ENCODE data around the gene PAXX.

Gene PAXX

DNA sequence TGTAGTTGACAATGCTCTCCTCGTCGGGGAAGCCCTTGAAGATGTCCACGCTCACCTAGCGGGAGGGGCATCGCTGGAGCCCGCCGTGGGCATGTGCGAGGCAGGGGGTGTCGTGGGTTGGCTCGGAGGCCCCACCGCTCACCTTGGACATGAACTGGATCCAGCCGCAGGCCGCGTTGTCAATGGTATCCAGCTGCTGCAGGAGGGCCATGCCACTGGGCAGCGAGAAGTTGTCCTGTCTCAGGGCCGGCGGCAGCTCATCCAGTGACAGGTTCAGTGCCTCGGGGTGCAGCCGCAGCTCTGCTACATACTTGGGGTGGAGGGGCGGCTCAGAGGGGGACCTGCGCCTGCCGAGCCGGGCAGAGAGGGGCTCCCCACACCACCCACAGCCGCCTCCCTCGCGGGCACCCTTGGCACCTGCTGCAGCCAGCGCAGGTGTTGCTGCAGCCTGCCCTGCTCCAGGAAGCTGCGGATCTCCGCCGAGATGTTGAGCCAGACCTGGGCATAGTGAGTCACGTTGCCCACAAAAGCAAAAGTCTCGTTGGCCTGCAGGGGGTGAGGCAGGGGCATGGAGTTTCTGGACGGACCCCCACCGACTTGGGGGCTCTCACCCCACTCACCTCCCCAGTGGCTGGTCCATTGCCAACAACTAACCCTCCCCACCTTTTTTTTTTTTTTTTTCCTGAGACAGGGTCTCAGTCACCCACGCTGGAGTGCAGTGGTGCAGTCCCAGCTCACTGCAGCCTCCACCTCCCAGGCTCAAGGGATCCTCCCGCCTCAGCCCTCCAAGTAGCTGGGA, 26.7 kb downstream of the PAXX start:
- no peak for DNase-seq (ENCODE audit: low spot score)

DNA sequence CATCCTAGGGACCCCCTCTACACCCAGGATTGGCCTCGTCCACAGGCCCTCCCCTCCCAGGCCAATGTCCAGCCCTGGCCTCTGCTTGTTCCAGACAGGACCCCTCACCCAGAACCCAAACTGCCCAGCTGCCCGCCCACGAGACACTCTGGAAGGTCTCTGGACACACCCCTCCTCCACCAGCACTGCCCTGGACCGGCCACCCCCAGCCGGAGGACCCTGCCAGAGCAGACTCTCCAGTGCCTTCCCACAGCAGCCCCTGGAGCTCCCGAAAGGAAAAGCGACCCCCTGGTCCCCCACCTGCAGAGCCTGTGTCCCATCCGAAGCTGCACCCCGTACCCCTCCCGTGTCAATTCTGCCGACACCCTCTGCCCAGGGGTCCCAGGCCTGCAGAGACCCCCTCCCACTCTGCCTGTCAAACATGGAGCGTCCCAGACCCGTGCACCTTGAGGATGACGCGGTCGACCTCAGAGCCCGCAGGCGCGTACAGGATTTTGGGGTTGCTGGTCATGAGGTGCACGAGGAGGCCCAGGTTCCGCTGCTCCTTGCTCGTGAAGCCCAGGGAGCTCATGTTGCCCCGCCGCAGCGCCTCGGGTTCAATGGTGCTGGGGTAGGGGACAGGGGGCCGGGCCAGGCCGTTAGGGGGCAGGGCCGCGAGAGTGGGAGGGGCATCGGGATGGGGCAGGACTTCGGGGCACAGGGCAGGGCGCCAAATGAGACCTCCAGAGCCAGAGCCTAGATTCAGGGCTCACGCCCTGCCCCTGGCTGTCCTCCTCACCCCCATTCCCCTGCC, 27.9 kb downstream of the PAXX start:
- no peak for DNase-seq (ENCODE audit: low spot score)

DNA sequence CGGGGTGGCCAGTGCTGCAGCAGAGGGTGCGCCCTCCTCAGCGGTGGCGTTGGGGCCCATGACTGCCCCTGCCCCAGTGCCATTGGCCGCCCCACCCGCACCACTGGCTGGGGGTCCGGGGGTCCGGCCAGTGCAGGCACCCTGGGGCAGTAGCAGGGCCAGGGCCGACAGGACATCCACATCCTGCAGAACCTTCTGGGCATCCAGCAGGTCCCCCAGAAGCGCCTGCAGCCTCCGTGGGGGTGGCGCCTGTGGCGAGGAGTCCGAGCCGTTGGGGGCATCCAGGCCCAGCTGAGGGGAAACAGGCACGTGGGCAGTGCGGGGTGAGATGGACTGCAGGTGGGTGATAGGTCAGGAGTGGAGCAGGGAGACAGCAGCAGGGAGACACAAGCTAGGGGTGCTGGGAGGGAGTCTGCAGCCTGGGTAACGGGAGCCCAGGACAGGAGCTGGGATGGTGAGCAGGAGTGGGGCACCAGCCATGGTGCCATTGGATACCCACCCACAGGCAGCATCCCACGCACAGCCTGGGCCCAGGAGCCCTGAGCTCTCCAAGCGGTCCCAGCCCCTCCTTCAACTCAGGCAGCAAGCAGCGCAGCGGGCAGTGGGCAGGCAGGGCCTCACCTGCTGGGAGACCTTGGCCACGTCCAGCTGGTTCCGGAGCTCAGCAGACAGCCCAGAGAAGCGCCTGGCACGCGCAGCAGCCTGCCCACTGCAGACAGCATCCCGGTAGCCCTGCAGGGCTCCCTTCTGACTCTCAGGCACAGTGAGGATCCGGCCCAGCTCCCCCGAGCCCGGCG, 28.7 kb downstream of the PAXX start:
- DNase-seq (ENCODE audit: low spot score) = no peak

DNA sequence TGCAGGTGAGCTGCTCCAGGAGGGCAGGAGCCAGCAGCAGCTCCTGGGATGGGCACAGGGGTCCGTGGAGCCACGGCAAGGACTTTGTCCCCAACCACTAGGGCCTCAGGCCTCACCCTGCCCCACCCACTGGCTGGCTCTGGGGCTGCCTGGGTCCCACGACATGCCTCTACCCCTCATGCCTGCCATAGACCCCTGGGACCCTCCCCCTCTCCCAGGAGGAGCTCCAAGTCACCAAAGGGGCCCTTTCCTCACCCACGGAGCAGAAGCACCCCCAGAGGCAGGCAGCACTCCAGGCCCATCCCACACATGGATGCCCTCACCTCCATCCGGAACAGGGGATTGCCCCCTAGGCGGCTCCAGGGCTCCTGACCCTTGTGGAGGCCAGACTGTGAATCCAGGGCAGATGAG, 29.4 kb downstream of the PAXX start:
- no peak for DNase-seq (ENCODE audit: low spot score)

DNA sequence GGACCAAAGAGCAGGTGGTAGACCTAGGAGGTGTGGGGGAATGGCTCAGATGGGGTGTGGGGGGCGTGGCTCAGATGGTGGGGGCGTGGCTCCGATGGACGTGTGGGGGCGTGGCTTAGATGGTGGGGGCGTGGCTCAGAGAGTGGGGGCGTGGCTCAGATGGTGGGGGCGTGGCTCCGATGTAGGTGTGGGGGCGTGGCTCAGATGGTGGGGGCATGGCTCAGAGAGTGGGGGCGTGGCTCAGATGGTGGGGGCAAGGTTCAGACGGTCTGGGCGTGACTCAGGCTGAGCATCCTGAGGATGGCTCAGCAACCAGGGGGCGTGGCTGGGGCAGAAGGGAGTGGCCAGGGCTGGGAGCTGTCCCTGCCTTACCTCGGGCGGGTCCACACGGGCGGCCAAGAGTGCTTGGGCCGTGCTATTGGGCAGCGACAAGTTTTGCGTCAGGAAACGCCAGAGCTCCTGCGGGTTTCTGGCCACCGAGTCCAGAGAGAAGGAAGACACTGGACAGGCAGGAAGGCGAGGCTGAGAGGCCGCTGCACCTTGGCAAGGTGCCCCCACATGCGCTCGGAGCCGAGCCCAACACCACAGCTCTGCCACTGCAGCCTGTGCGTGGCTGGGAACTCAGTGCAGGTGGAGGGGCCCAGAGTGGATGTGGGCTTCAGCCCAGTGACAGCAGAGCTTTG, 29.9 kb downstream of the PAXX start:
- peak; percentile 84 for DNase-seq (ENCODE audit: low spot score)

DNA sequence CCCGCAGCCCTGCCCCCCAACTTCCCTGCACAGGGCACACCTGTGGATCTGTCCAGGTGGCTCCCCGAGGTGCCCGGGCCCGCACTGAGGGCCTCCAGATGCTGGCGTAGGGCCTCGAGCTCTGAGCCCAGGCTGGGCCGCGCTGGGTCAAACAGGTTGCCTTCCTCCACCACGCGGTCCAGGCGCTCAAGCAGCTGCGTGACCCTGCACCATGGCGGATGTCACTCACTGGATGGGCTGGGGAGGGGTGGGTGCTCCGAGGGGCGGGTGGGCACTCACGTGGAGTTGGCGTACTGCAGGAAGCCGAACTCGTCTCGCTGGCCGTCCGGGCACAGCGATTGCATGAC, 30.4 kb downstream of the PAXX start:
- DNase-seq (ENCODE audit: low spot score) = no peak

DNA sequence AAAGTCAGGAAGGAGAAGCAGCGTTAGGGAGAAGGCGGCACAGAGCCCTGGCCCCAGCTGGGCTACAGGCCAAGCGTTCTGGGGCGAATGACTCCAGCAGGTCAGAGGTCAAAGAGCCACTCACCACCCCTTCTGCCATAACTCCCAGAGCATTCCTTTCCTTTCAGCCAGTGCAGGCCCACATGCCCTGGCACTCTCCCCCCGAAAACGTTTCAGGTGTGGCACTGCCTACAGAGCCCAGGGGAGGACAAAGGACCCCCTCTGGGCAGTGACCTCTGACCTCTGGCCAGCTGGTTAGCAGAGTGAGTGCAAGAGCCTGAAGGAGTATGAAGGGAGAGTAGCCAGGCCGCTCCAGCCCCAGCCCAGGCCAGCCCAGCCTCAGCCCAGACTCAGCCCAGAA, 30.9 kb downstream of the PAXX start:
- DNase-seq (ENCODE audit: low spot score) = no peak

DNA sequence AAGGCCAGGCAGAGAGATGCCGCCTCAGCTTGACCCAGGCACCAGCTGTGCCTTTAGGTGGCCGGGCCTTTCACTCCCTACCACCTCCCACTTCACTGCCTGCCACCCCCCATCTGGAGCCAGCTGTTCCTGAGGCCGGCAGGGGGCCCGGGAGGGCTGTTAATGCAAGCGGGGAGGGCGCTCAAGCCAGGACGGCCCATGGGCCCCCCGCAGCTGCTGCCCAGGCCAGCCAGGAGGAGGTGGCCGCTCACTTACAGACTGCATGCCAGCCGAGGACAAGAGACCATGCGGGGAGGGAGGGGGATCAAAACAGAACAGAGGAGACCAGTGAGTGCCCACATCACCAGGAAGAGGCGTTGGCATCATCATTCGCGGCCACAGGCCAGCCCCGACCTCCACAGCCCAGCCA, 31.4 kb downstream of the PAXX start:
- DNase-seq (ENCODE audit: low spot score) = no peak

DNA sequence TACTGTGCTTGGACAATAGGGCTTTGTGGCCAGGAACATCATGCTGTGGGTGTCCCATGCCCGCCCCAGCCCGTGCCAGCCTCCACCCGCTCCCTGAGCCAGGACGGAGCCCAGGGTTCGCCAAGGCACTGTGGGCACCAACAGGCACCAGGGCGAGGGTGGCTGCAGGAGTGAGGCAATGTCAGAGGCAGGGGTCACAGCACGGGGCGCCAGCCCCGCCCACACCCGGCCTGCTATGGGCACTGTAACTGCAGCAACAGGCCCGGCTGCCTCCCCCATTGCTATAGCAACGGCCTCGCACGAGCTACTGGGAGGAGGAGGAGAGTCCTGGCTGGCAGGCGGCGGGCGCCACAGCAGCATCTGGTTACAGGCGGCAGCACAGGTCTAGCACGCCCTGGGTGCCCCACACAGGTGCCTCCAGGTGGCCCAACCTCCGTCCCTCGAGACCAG, 33.3 kb downstream of the PAXX start:
- no peak for DNase-seq (ENCODE audit: low spot score)

DNA sequence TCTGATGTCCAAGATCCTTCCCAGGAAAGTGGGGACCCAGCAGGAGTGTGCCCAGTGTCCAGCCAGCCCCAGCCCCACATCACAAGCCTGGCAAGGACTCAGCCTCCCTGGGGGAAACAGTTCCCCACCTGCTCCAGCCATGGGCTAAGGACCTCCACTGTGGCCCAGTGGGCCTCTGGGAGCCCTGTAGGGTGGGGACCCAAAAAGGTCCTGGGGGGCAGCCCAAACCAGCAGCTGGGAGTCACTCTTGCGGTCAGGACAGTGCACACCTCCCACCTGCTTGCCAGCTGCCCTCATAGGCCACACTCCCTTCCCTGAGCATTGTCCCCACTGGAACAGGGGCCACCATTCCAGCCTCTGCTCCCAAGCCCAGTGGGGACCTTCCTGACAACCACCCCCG, 34.2 kb downstream of the PAXX start:
- DNase-seq (ENCODE audit: low spot score) = no peak

DNA sequence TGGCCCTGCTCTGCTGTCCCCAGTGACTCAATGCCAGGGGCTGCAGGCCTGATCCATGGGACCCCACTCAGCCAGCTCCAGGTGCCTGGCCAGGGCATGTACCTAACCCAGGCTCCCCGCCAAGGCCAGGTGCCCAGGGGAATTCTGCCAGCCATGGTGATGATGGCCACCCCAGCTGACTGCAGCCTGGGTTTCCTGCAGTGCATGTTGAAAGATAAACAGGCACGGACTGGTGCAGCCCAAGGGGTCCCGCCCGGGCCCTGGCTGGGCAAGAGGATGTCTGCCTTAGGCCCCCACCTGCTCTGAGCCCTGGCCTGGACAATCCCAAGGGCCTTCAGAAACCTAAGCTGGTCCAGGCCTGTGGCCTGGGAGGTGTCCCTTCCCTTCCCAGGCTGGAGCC, 34.6 kb downstream of the PAXX start:
- no peak for DNase-seq (ENCODE audit: low spot score)

DNA sequence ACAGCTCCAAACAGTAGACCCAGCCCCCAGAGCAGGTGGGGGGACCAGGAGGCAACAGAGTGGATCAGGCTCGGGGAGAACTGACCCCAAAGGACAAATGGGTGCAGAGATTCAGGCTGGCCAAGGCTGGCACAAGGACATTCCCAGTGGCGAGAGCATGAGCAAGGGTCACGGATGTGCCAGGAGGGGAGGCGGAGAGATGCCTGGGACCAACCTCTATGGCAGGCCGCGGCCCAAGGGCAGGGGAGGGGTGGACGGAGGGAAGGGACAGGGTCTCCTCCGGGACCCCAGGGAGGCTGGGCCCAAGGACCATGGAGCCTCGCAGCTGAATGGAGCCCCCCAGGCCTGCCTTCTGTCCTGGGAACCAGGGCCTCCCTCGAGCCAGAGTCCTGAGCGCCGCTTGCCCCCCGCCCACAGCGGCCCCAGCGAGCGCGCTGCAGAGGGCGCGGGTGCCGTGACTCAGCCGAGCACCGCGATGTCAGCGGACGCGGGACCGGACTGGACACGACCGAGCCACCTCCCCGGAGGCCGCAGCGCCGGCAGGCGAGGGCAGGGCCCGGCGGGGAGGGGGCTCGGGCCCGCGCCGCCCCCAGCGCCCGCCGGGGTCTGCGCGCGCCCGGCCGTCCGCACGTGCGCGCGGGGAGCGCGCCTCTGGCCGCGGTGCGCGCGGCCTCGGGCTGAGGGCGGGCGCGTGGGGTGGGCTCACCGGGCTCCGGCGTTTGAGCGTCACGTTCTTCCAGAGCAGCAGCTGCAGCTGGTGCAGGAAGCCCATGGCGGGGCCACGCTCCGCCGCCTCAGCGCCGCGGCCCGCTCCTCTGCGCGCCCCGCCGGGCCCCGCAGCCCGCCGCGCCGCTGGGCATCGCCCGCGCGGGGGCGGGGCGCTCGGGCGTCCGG, 35.4 kb downstream of the PAXX start, which contains the start of gene ABCA2:
Gene ABCA2 (minus strand): TSS at position 869 of the 894 bp plus-strand sequence. CDS start 97 bp downstream, at position 772.
- DNase-seq (ENCODE audit: low spot score) = peak; percentile 58

DNA sequence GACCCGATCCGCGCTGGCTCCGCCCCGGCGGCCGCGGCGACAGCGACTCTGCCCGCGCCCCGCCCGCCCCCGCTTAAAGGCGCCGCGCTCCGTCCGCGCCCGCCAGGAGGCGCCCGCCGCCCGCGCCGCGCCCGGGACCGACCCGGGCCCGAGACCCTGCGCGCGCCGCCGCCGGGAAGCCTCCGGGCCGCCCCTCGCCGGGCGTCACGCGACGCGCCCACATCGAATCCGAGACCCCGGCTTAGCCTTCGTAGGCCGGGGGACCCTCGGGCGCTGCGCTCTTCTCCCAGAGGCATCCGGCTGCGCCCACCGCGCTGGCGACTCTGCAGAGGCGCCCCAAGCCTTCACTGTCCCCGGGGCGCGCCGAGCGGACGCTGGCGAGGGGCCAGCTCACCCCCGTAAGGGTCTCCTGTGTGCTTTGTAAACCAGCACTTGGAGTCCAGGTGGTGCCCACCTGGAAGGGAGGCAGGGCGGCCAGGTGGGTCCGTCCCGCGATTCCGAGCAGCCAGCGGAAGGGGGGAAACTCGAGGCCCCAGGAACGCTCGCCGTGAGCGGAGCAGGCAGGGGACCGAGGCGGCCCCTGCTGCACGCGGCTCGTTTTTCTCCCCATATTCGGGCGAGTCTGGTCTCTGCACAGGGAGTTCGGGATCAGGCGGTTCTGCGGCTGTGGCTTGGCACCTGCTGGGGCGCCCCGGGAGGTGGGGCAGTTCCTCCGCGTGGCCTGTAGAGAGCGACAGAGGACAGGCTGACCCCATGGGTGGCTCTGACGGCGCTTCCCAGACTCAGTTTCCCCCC, 36.2 kb downstream of the PAXX start:
- DNase-seq (ENCODE audit: low spot score) = peak; percentile 85

DNA sequence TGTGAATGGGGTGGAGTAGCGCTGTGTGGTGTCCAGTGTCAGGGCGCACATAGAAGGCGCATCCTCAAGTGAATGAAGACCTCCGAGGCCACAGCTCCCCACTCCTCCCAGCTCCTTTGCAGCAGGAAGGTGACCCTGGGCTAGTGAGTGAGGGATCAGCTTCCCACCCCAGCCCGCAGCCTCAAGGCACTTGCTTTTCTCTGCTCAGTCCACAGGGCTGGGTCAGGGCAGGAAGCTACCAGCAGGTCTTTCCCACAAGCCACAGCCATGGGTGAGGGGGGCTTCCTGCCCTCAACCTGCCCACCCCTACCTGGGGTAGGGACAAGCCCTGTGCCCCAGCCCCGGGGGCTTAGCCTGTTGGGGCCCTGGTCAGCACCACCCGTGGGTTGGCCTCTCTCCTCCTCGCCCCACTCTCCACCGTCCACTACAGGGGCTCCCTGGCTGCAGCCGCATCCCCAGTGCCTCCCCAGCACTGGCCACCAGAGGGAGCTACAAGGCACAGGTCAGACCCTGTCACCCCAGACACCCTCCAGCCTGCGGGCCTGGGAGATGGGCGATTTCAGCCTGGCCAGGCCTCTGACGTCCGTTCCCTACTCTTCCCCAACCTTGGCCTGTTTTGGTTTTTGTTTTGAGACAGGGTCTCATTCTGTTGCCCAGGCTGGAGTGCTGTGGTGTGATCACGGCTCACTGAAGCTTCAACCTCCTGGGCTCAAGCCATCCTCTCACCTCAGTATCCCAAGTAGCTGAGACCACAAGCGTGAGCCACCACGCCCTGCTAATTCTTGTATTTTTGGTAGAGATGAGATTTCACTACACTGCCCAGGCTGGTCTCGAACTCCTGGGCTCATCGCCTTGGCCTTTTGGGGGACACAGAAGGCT, 37.1 kb downstream of the PAXX start:
- peak; percentile 84 for DNase-seq (ENCODE audit: low spot score)

DNA sequence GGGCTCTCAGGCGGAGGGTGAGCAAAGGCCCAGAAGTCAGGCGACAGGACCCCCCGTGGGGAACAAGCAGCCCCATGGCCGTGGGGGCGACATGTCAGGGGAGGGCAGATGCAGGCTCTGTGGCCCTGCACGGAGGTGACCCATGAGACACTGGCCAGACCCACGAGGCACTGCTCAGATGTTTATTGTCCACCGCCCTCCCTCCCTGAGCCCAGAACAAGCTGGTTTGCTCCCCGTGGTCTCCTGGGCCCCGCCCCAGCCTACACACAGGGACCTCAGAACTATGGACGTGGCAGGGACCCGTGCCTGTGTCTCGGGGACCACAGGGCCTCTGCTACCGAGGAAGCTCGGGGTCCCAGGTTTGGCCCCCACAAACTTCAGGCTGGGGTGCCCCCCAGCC, 37.8 kb downstream of the PAXX start:
- DNase-seq (ENCODE audit: low spot score) = no peak

DNA sequence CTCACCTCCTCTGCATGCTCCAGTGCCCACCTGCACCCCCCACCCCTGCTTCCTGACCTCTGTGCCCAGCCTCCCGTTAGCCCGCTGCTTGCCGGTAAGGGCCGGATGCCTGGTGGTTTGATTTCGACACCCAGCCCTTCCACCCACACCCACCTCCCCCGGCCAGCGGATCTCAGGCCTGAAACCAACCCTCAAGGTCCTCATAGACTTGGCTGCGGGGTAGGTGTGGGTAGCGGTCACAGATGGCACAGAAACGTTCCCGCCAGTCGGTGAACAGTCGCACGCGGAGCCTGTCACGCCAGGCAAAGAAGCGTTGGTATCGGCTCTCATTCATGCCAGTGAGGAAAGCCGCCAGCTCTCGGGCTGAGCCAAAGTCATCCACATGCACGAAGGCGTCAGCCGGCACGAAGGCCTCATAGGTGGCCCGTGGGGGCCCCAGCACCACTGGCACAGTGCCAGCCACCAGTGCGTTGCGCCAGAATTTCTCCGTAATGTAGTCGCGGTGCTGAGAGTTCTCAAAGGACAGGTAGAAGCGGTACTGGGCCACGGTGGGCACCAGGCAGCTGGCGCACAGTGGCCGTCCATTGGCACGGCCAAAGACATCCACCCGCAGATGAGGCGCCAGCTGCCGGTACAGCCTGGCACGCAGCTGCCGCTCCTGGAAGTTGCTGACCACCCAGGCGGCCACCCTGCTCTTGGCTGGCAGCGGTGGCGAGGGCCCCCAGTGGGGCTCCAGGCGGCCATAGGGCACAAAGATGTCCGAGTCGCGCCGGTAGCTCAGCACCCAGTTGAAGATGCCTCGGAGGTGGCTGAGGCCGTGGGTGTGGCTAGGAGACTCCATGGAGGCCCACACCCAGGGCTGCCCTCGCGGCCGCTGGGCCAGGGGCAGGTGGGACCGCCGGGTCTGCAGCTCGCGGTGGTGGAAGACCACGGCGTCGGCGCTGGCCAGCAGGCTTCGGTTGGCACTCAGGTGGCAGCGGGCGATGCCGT, 38.6 kb downstream of the PAXX start:
- no peak for DNase-seq (ENCODE audit: low spot score)

DNA sequence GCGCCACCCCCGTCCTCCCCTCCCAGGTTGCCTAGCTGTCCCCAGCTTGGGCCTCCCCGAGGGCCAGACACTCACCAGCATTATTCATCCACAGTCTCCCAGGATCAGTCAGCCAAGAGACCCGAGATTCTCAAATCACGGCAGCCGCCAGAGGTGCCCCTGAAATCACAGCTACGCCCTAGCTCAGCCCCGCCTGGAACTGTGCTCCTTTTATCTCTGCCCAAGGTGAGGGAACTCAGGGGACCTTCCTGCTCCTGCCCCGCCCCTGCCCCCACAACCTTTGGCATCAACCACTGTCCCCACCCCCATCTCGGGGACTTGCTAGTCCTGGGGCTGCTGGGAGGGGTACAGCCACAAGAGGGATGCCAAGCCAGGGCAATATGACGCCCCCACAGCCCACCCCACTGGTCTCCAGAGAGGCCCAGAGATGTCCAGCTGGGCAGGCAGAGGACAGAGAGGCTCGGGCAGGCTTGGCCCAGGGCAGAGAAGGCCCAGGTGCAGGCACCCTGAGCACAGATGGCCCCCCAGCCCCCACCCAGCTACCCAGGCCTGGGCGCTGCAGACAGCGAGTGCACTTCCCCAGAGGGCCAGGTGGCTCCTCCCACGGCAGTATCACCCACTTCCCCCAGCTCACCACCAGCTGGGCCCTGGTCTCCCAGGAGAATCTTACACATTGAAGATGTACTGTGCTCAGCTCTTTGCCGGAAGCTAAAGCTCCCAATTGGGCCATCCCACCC, 39.9 kb downstream of the PAXX start, which contains the start of gene FUT7:
Gene FUT7 (minus strand): TSS at position 185 of the 737 bp plus-strand sequence. CDS start 97 bp downstream, at position 88.
- DNase-seq (ENCODE audit: low spot score) = no peak
